NCI-H446 treated with DMSO at 0.1 percent for 48 hours (cell line): ENCODE measurements around the gene CDH19.

Experiments used
- DNase-seq: peaks from one replicate; lab custom pipeline; 2025; lab: John Stamatoyannopoulos, UW

CDH19 gene

GRCh38 chr18:66457245-66457644 is 146.6 kb downstream of the CDH19 start:
- DNase-seq: no peak
